Measurements from ENCODE around the gene TAS2R16. TPM values are rescaled to one million over a fixed set of nuclear protein-coding genes. Genes with fewer than 3 reads are reported as not detected.

The TAS2R16 gene
- total RNA-seq, 1 experiment from 2014 or later, result not detected

DNA sequence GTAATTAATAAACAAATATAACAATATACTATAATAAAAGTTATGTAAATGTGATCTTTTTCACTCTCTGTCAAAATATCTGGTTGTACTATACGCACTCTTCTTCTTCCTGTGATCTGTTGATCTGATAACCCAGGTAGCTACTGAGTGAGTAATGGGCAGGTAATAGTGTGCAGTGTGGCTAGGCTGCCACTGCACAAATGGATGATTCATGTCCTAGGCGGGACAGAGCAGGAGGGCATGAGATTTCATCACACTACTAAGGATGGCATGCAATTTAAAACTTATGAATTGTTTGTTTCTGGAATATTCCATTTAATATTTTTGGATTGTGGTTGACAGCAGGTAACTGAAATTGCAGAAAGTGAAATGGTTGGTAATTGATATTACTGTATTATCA is 44.5 kb downstream of the TAS2R16 start:
- Histone ChIP-seq H2AK5ac (ENCODE audit: insufficient read length, low read length) (no peak overlapping the region), H3K9me3 (ENCODE audit: control insufficient read depth, low read depth, low read length) (no peaks in the 10 kb centered on the region), H2BK15ac (ENCODE audit: low read depth, low read length) (no peak overlapping the region), H3K23ac (ENCODE audit: insufficient read length, low read depth, low read length) (no peak overlapping the region), H3K14ac (ENCODE audit: insufficient read depth, low read length) (no peak overlapping the region), H2BK5ac (ENCODE audit: insufficient read length, low read length) (no peak overlapping the region), H3K23me2 (ENCODE audit: insufficient read length, low read depth, low read length, poor library complexity, severe bottlenecking) (no peaks in the 10 kb centered on the region), H2AFZ (ENCODE audit: low read length) (no peak overlapping the region), H4K8ac (replicated peaks; ENCODE audit: insufficient read length, low read depth, low read length) (no peak overlapping the region), H2BK12ac (ENCODE audit: insufficient read length, low read depth, low read length) (no peak overlapping the region), H3K4me1 (ENCODE audit: insufficient read depth, low read length) (peaks cover 2% of the 10 kb centered on the region; the same call in 1 of the 2 replicates), H2BK20ac (ENCODE audit: low read depth, low read length, poor library complexity, severe bottlenecking) (no peak overlapping the region), H3K79me2 (ENCODE audit: insufficient read depth, low read length) (no peaks in the 10 kb centered on the region), H3K4ac (ENCODE audit: low read depth, low read length) (no peak overlapping the region), H3K79me1 (ENCODE audit: insufficient read depth, low read depth, low read length, poor library complexity, severe bottlenecking) (no peaks in the 10 kb centered on the region), H3K9ac (ENCODE audit: extremely low read depth, insufficient read length, low read length) (no peak overlapping the region), H3K27me3 (ENCODE audit: insufficient read depth, low read length) (no peaks in the 10 kb centered on the region), H4K5ac (ENCODE audit: insufficient read length, low read depth, low read length) (no peak overlapping the region), H2BK120ac (ENCODE audit: low read depth, low read length, poor library complexity, severe bottlenecking) (no peak overlapping the region), H3K4me2 (ENCODE audit: insufficient read depth, insufficient read length, low read length) (no peak overlapping the region), H4K91ac (ENCODE audit: insufficient read length, low read depth, low read length) (no peak overlapping the region), H3T11ph (ENCODE audit: low read length) (no peak overlapping the region), H3K56ac (ENCODE audit: insufficient read length, low read depth, low read length) (no peak overlapping the region), H3K18ac (ENCODE audit: insufficient read length, low read depth, low read length) (no peak overlapping the region), H3K27ac (ENCODE audit: insufficient read length, low read depth, low read length) (no peak overlapping the region), H4K20me1 (ENCODE audit: control insufficient read depth, insufficient read depth, insufficient read length) (no peaks in the 10 kb centered on the region)
- no peaks in the 10 kb centered on the region for H3K9me3 Mint-ChIP-seq
- H3K27me3 Mint-ChIP-seq (ENCODE audit: low read depth), result no peaks in the 10 kb centered on the region
- TF ChIP-seq, protein P1, sequence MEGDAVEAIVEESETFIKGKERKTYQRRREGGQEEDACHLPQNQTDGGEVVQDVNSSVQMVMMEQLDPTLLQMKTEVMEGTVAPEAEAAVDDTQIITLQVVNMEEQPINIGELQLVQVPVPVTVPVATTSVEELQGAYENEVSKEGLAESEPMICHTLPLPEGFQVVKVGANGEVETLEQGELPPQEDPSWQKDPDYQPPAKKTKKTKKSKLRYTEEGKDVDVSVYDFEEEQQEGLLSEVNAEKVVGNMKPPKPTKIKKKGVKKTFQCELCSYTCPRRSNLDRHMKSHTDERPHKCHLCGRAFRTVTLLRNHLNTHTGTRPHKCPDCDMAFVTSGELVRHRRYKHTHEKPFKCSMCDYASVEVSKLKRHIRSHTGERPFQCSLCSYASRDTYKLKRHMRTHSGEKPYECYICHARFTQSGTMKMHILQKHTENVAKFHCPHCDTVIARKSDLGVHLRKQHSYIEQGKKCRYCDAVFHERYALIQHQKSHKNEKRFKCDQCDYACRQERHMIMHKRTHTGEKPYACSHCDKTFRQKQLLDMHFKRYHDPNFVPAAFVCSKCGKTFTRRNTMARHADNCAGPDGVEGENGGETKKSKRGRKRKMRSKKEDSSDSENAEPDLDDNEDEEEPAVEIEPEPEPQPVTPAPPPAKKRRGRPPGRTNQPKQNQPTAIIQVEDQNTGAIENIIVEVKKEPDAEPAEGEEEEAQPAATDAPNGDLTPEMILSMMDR (conservative IDR thresholded peaks at IDR 0.05), result no peak
- no peak for DNase-seq
- no peak overlapping the region for H3K4me3 Mint-ChIP-seq
- WGBS (ENCODE audit: extremely low coverage, insufficient read length, low lambda C conversion rate), result no CpG with 5 or more reads among the region's 2 CpGs
- no peak overlapping the region for H3K27ac Mint-ChIP-seq
- peaks cover 0 to 4% of the 10 kb centered on the region in 2 experiments; a peak in 1 of 4 replicates for H3K4me1 Mint-ChIP-seq
- no peaks in the 10 kb centered on the region; a peak in 1 of 7 replicates for H3K36me3 Mint-ChIP-seq (ENCODE audit: insufficient read depth in 1 of 3, low read depth in 3 of 3)
